Progenitor cell of endocrine pancreas (in vitro differentiated cells): ENCODE results near the gene RPSA. TPM values are rescaled to one million over a fixed set of nuclear protein-coding genes. Genes with fewer than 3 reads are reported as not detected.

Experiments
- DNase-seq: peaks from one replicate; pipeline ENCODE4 v3.0.0; 2021; ENCODE audit warnings: low spot score; ENCODE audit not compliant: unreplicated experiment
- H3K27ac Mint-ChIP-seq: 2 replicates; pipeline ENCODE4 v1.8.0; 2021; ENCODE audit warnings: mild to moderate bottlenecking, moderate library complexity, mixed read lengths
- H3K27me3 Mint-ChIP-seq: 2 replicates; pipeline ENCODE4 v1.8.0; 2021; ENCODE audit warnings: mixed read lengths
- H3K36me3 Mint-ChIP-seq: 2 replicates; pipeline ENCODE4 v1.8.0; 2022; ENCODE audit warnings: mixed read lengths; ENCODE audit not compliant: insufficient read depth
- H3K4me1 Mint-ChIP-seq: 2 replicates; pipeline ENCODE4 v1.8.0; 2021; ENCODE audit warnings: low read depth, mixed read lengths
- H3K4me3 Mint-ChIP-seq: 2 replicates; pipeline ENCODE4 v1.8.0; 2021; ENCODE audit warnings: low read depth, mild to moderate bottlenecking, moderate library complexity, mixed read lengths
- H3K9me3 Mint-ChIP-seq: 2 replicates; pipeline ENCODE4 v1.8.0; 2021; ENCODE audit warnings: low read depth, mixed read lengths
- total RNA-seq: library from RNA; stranded (reverse); gene quantifications from 2 replicates; pipeline ENCODE4 v1.2.1, GENCODE V29; 2021
- TF ChIP-seq, protein P1 (sequence below): fragments of 200-600 bp; sonication (generic); IDR thresholded peaks from one replicate; pipeline ENCODE4 v1.5.0; 2021; ENCODE audit warnings: antibody characterized with exemption, mild to moderate bottlenecking; ENCODE audit not compliant: unreplicated experiment

Gene RPSA
- total RNA-seq, 1 donor from 2014 or later: 1,289 TPM

DNA sequence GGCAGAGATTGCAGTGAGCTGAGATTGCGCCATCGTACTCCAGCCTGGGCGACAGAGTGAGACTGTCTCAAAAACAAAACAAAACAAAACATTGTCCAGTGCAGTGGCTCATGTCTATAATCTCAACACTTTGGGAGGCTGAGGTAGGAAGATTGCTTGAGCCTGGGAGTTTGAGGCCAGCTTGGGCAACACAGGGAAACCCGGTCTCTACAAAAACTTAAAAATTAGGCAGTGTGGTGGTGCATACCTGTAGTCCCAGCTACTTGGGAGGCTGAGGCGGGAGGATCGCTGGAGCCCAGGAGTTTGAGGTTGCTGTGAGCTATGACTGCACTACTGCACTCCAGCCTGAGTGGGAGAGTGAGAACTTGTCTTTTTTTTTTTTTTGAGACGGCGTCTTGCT lies 33.8 kb downstream of the RPSA start:
- H3K9me3 Mint-ChIP-seq: no peaks in the 10 kb centered on the region
- no peak overlapping the region for H3K27ac Mint-ChIP-seq
- no peak overlapping the region for H3K4me3 Mint-ChIP-seq
- H3K27me3 Mint-ChIP-seq: peaks cover 9% of the 10 kb centered on the region
- no peak for DNase-seq
- TF ChIP-seq, protein P1, sequence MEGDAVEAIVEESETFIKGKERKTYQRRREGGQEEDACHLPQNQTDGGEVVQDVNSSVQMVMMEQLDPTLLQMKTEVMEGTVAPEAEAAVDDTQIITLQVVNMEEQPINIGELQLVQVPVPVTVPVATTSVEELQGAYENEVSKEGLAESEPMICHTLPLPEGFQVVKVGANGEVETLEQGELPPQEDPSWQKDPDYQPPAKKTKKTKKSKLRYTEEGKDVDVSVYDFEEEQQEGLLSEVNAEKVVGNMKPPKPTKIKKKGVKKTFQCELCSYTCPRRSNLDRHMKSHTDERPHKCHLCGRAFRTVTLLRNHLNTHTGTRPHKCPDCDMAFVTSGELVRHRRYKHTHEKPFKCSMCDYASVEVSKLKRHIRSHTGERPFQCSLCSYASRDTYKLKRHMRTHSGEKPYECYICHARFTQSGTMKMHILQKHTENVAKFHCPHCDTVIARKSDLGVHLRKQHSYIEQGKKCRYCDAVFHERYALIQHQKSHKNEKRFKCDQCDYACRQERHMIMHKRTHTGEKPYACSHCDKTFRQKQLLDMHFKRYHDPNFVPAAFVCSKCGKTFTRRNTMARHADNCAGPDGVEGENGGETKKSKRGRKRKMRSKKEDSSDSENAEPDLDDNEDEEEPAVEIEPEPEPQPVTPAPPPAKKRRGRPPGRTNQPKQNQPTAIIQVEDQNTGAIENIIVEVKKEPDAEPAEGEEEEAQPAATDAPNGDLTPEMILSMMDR: no peak
- peaks cover 4% of the 10 kb centered on the region for H3K4me1 Mint-ChIP-seq
- H3K36me3 Mint-ChIP-seq: no peaks in the 10 kb centered on the region

DNA sequence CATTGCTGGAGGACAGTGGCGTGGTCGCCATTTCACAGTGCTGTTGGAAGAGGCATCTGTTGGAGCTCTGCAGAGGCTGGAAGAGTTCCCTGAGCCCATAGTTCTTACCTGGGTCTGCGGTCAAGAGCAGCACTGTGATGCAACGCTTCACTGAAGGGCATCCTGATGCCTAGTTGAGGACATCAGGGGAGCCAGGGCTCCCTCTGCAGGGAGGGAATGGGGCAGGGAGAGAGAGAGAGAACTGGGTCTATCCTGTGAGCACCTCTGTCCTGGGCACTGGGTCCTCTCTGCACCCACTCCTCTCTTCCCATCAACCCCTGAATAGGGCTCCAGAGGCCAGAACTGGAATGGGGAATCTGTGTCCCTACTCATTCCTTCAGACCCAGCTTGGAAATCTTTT lies 37.0 kb downstream of the RPSA start:
- H3K36me3 Mint-ChIP-seq: no peaks in the 10 kb centered on the region
- H3K4me1 Mint-ChIP-seq: peaks cover 4% of the 10 kb centered on the region
- TF ChIP-seq, protein P1: no peak
- peaks cover 13% of the 10 kb centered on the region for H3K27me3 Mint-ChIP-seq
- DNase-seq: no peak
- no peaks in the 10 kb centered on the region for H3K9me3 Mint-ChIP-seq
- no peak overlapping the region for H3K4me3 Mint-ChIP-seq
- no peak overlapping the region for H3K27ac Mint-ChIP-seq

DNA sequence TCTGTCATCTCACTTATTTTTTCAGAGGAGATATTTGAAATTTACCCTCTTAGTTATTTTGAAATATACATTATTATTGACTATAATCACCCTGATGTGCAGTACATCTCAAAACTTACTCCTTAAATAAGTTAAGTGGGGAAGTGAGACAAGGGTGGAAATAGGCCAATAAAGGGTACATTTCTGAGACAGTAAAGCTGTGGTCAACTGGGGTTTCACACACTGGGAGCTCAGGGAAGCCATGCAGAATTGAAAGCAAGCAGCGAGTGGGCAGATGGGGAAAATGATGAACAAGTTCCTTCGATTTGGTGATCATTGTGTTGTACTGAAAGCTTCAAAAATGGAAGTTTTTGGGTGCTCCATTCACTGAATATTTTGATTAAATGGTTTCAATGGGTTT lies 39.4 kb downstream of the RPSA start:
- TF ChIP-seq, protein P1: no peak
- H3K36me3 Mint-ChIP-seq: no peaks in the 10 kb centered on the region
- DNase-seq: no peak
- H3K9me3 Mint-ChIP-seq: no peaks in the 10 kb centered on the region
- no peak overlapping the region for H3K4me3 Mint-ChIP-seq
- peaks cover 4% of the 10 kb centered on the region for H3K4me1 Mint-ChIP-seq
- peaks cover 11% of the 10 kb centered on the region for H3K27me3 Mint-ChIP-seq
- no peak overlapping the region for H3K27ac Mint-ChIP-seq

DNA sequence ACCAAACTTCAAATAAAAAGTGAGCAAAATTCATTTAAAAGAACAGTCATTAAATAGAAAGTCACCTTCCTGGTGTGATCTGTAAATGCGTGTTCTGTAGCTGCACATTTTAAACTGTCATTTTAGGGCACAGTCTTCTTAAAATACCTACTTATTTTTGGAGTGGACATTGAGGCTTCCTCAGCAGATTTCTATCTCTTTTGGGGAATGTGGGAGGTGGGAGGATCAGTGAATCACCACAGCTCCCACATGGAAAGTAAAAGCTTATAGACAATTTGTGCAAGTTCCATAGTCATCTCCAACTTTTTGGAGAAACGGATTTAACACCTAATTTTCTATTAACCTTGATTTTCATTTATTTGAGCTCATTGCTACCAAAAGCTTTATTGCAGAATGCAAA lies 39.9 kb downstream of the RPSA start:
- Mint-ChIP-seq H3K9me3 (no peaks in the 10 kb centered on the region), H3K27ac (no peak overlapping the region), H3K36me3 (no peaks in the 10 kb centered on the region), H3K4me3 (no peak overlapping the region), H3K27me3 (peaks cover 11% of the 10 kb centered on the region), H3K4me1 (peaks cover 2% of the 10 kb centered on the region)
- TF ChIP-seq, protein P1: no peak
- DNase-seq: no peak

DNA sequence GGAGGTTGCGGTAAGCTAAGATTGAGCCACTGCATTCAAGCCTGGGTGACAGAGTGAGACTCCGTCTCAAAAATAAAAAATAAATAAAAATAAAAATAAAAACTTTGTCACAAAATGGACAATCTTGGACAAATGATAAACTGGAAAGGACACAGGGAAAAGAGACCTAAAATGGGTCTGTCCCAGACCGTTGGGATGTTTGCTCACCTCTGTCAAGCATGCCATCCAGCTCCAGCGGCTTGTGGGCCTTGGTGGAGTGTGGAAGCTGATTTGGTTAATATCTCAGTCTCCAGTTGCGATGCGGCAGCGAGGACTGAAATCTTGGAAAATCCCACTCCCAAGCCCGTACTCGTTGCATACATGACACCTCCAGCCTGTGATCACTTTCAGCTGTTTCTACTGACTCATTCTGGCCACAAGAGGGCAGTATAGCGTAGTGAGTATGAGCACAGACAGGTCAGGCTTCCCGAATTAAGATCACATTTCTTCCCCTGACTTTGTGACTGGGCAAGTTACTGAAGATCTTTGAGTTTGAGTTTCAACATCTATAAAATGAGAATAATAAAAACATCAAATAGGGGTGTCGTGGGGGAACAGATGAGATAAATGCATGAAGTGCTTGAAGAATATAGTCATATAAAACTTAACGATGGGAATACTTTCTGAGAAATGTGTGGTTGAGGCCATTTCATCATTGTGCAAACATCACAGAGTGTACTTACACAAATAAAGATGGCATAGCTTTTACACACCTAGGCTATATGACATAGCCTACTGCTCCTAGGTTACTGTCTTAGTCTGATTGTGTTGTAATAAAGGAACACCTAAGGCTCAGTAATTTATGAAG lies 41.3 kb downstream of the RPSA start:
- Mint-ChIP-seq H3K9me3 (no peaks in the 10 kb centered on the region), H3K27me3 (peaks cover 11% of the 10 kb centered on the region), H3K4me3 (no peak overlapping the region), H3K4me1 (no peaks in the 10 kb centered on the region), H3K36me3 (no peaks in the 10 kb centered on the region), H3K27ac (no peak overlapping the region)
- TF ChIP-seq, protein P1: peak; percentile 87
- DNase-seq: peak; percentile 61
